IMR-90 (cell line): ENCODE results near the gene CAB39. TPM values are rescaled to one million over a fixed set of nuclear protein-coding genes. Genes with fewer than 3 reads are reported as not detected.

Experiments used
- ATAC-seq: fragments of 200-7000 bp; cut with Tn5 transposase; 2 replicates; pipeline ENCODE4 v1.9.1; 2020; ENCODE audit warnings: low read depth, mild to moderate bottlenecking, moderate library complexity
- BruUV-seq: library from RNA; stranded (reverse); fragments of 400-500 nt; replicated peaks from 2 replicates; lab custom pipeline; 2021; lab: Mats Ljungman, UMichigan
- CTCF ChIA-PET: fragments of 300-600 bp; formaldehyde crosslinking; extraction: SDS; loops from one replicate; lab custom pipeline; 2021; ENCODE audit warnings: antibody characterized with exemption; lab: Yijun Ruan, JAX
- POLR2A ChIA-PET: fragments of 300-600 bp; sonication (Branson Sonifier 250); formaldehyde crosslinking; loops from one replicate; lab custom pipeline; 2022; ENCODE audit warnings: antibody characterized with exemption; ENCODE audit not compliant: unreplicated experiment; lab: Charles Lee
- DNase-seq: peaks from one replicate; pipeline ENCODE4 v3.0.0; 2013
- H2AFZ ChIP-seq: replicated peaks from 2 replicates; pipeline ENCODE3; 2013; ENCODE audit warnings: low read length, mild to moderate bottlenecking; ENCODE audit not compliant: poor library complexity
- H2AK5ac ChIP-seq: 2 replicates; pipeline ENCODE4 v1.6.1; 2013; ENCODE audit warnings: low read depth, low read length, inconsistent platforms
- H2AK9ac ChIP-seq: replicated peaks from 2 replicates; pipeline ENCODE3; 2013; ENCODE audit warnings: mild to moderate bottlenecking, low read depth, low read length, moderate library complexity; ENCODE audit not compliant: poor library complexity
- H2BK120ac ChIP-seq: 2 replicates; pipeline ENCODE4 v1.6.1; 2013; ENCODE audit warnings: low read depth, low read length, inconsistent platforms
- H2BK15ac ChIP-seq: 3 replicates; pipeline ENCODE4 v1.6.1; 2013; ENCODE audit warnings: low read depth, low read length, inconsistent platforms
- H2BK20ac ChIP-seq: 2 replicates; pipeline ENCODE4 v1.6.1; 2013; ENCODE audit warnings: low read depth, mild to moderate bottlenecking, inconsistent platforms, low read length, moderate library complexity
- H2BK5ac ChIP-seq: 2 replicates; pipeline ENCODE4 v1.6.1; 2013; ENCODE audit warnings: mild to moderate bottlenecking, low read depth, low read length, inconsistent platforms; ENCODE audit not compliant: poor library complexity, severe bottlenecking
- H3K14ac ChIP-seq: replicated peaks from 2 replicates; pipeline ENCODE4 v1.6.1; 2013; ENCODE audit warnings: low read depth, low read length, inconsistent platforms
- H3K18ac ChIP-seq: 2 replicates; pipeline ENCODE4 v1.6.1; 2013; ENCODE audit warnings: low read depth, low read length, control low read depth
- H3K23ac ChIP-seq: 2 replicates; pipeline ENCODE4 v1.6.1; 2013; ENCODE audit warnings: low read depth, low read length, inconsistent platforms
- H3K27ac ChIP-seq: 2 replicates; pipeline ENCODE4 v1.5.1; 2013; ENCODE audit warnings: mild to moderate bottlenecking, control low read depth, low read length; ENCODE audit not compliant: insufficient read depth
- H3K27me3 ChIP-seq: 2 replicates; pipeline ENCODE4 v1.6.1; 2013; ENCODE audit warnings: low read length; ENCODE audit not compliant: control insufficient read depth, insufficient read depth
- H3K36me3 ChIP-seq: 2 replicates; pipeline ENCODE4 v1.6.1; 2013; ENCODE audit warnings: low read length, mixed read lengths; ENCODE audit not compliant: control insufficient read depth, insufficient read depth
- H3K4ac ChIP-seq: 2 replicates; pipeline ENCODE4 v1.6.1; 2013; ENCODE audit warnings: low read depth, low read length, inconsistent platforms
- H3K4me1 ChIP-seq: 2 replicates; pipeline ENCODE4 v1.6.1; 2013; ENCODE audit warnings: low read length, mixed read lengths; ENCODE audit not compliant: control insufficient read depth, insufficient read depth
- H3K4me2 ChIP-seq: 2 replicates; pipeline ENCODE4 v1.6.1; 2013; ENCODE audit warnings: low read depth, mild to moderate bottlenecking, control low read depth, low read length, moderate library complexity
- H3K4me3 ChIP-seq: 2 replicates; pipeline ENCODE4 v1.5.1; 2013; ENCODE audit warnings: low read depth, mild to moderate bottlenecking, control low read depth, low read length, moderate library complexity; ENCODE audit not compliant: insufficient read depth
- H3K56ac ChIP-seq: 2 replicates; pipeline ENCODE4 v1.6.1; 2013; ENCODE audit warnings: low read length, inconsistent platforms; ENCODE audit not compliant: insufficient read depth; ENCODE audit errors: extremely low read depth
- H3K79me1 ChIP-seq, 2 experiments: 2 replicates each; pipeline ENCODE4 v1.6.1; 2013; ENCODE audit warnings: low read length in 2 of 2, inconsistent platforms in 1 of 2, low read depth in 1 of 2
- H3K9ac ChIP-seq: 2 replicates; pipeline ENCODE4 v1.6.1; 2013; ENCODE audit warnings: low read depth, low read length, control low read depth
- H3K9me1 ChIP-seq: 2 replicates; pipeline ENCODE4 v1.6.1; 2013; ENCODE audit warnings: low read length, inconsistent platforms; ENCODE audit not compliant: insufficient read depth
- H3K9me3 ChIP-seq: 2 replicates; pipeline ENCODE4 v1.6.1; 2013; ENCODE audit warnings: low read length; ENCODE audit not compliant: control insufficient read depth, insufficient read depth
- H4K20me1 ChIP-seq: 2 replicates; pipeline ENCODE4 v1.6.1; 2013; ENCODE audit warnings: low read length, inconsistent platforms; ENCODE audit not compliant: insufficient read depth
- H4K5ac ChIP-seq: 2 replicates; pipeline ENCODE4 v1.6.1; 2013; ENCODE audit warnings: mild to moderate bottlenecking, low read depth, low read length, control low read depth
- H4K8ac ChIP-seq, 2 experiments: 2 replicates each; pipeline ENCODE4 v1.6.1; 2013; ENCODE audit warnings: low read depth in 2 of 2, low read length in 2 of 2, control low read depth in 1 of 2, inconsistent platforms in 1 of 2
- H4K91ac ChIP-seq: 2 replicates; pipeline ENCODE4 v1.6.1; 2013; ENCODE audit warnings: low read depth, low read length, inconsistent platforms; ENCODE audit not compliant: insufficient read depth
- BHLHE40 ChIP-seq: fragments of 150-350 bp; IDR thresholded peaks from 2 replicates; pipeline ENCODE4 v1.6.1; 2016; ENCODE audit warnings: mild to moderate bottlenecking, low read depth, low read length
- CEBPB ChIP-seq: IDR thresholded peaks from 2 replicates; pipeline ENCODE4 v1.6.1; 2012; ENCODE audit warnings: low read depth, low read length, improper control_type of control experiment
- CHD1 ChIP-seq: IDR thresholded peaks from 2 replicates; pipeline ENCODE4 v1.6.1; 2012; ENCODE audit warnings: low read depth, low read length, improper control_type of control experiment
- CTCF ChIP-seq: conservative IDR thresholded peaks from 2 replicates; pipeline ENCODE4 v1.5.1; 2012; ENCODE audit warnings: mild to moderate bottlenecking, low read depth, low read length, improper control_type of control experiment
- FOS ChIP-seq: fragments of 150-350 bp; IDR thresholded peaks from 2 replicates; pipeline ENCODE4 v1.6.1; 2016; ENCODE audit warnings: low read depth, low read length
- MXI1 ChIP-seq: IDR thresholded peaks from 2 replicates; pipeline ENCODE4 v1.6.1; 2012; ENCODE audit warnings: low read depth, mild to moderate bottlenecking, low read length, moderate library complexity, borderline replicate concordance
- NFE2L2 ChIP-seq: fragments of 150-350 bp; IDR thresholded peaks from 2 replicates; pipeline ENCODE4 v1.6.1; 2016; ENCODE audit warnings: low read depth, mild to moderate bottlenecking, low read length
- POLR2A ChIP-seq: IDR thresholded peaks from 2 replicates; pipeline ENCODE4 v1.6.1; 2012; ENCODE audit warnings: mild to moderate bottlenecking, low read depth, low read length
- SMC3 ChIP-seq: fragments of 150-350 bp; IDR thresholded peaks from 2 replicates; pipeline ENCODE4 v1.6.1; 2016; ENCODE audit warnings: low read depth, mild to moderate bottlenecking, antibody characterized with exemption, low read length, moderate library complexity
- WGBS, 2 experiments: methylation state at CpG; one replicate each; pipeline versions ENCODE4 v1.1.5 to v1.1.7; 2013; ENCODE audit warnings: missing lambda C conversion rate in 2 of 2; ENCODE audit not compliant: insufficient read length in 1 of 2; ENCODE audit errors: extremely low coverage in 2 of 2; 5-methylcytosine and 5-hydroxymethylcytosine counted together
- dilution Hi-C: fragments of 300-500 bp; cut with HindIII; formaldehyde crosslinking; loops from one replicate; pipeline ENCODE4 v1.14.3; 2018; ENCODE audit warnings: low sequenced_read_pairs; ENCODE audit not compliant: unreplicated experiment
- in situ Hi-C: fragments of 300-500 bp; cut with MboI; formaldehyde crosslinking; loops from 3 replicates; pipeline ENCODE4 v1.14.3; 2019; ENCODE audit warnings: low sequenced_read_pairs, inconsistent platforms, mixed read lengths
- intact Hi-C: fragments of 100-400 bp; cut with micrococcal nuclease; formaldehyde crosslinking; loops from 2 replicates; pipeline ENCODE4 v1.10.0; 2022
- polyA plus RNA-seq, 3 experiments: library from polyadenylated mRNA; depleted of rRNA; stranded (reverse); fragments of >200 nt; gene quantifications; 2 replicates each; pipeline ENCODE4 v1.2.3, GENCODE V29; 2012; ENCODE audit warnings: low replicate concordance in 1 of 3
- total RNA-seq: library from RNA; depleted of rRNA; stranded (reverse); fragments of >200 nt; gene quantifications from 2 replicates; pipeline ENCODE4 v1.2.3, GENCODE V29; 2012
- TF ChIP-seq, protein P1 (sequence below): fragments of 150-350 bp; IDR thresholded peaks from 2 replicates; pipeline ENCODE4 v1.6.1; 2016; ENCODE audit warnings: low read depth, mild to moderate bottlenecking, low read length, moderate library complexity, borderline replicate concordance

The CAB39 gene
- total and polyA plus RNA-seq, 2 of the 4 experiments (the other 2 are of a cell fraction): 38.2 to 71.7 TPM

DNA sequence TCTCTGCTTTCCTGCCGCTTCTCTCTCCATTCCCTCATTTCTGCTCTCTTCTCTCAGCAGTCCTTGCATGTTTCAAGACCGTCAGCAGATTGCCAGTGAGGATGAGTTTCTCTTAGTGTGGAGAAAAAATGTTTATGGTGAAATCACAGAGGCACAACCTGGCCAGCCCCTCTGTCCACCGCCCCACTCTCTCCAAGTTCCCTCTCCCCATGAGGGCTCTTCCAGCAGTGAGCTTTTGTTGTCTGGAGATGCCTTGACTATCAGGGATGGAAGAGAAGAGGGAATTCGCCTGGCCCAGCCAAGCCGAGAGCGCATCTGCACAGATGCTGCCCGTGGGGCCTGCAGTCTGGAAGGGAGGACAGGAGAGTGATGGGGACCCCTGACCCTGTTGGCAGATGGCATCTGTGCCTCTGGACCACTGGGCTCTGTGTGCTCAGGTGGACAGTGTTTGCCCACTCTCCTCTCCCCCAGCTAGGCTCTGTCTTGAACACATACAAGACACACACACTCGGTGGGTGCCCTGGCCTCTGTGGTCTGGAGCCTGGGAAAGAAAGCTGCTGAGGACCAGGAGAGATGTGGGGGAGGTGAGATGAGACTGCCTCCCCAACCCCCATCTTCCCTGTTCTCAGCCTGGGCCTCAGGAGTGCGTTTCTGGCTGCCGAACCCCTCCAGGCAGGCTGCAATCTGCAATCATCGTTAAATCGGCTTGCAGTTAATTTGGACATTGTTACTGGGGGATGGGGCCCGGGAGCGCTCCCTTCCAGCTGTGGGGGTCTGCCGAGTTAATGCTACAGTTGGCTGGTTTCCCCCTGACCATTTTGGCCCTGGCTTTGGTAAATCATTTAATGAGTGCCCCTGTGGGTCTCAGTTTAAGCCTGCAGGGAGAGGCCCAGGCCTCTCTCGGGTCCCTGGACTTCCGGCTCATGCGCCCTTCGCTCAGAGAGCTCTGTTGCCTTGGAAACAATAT, 156.6 kb downstream of the CAB39 start:
- dilution Hi-C loops (no loop called here), intact Hi-C loops (no loop called here), in situ Hi-C loops (no loop called here)
- H2BK120ac ChIP-seq: no peak overlapping the region
- no peak overlapping the region for H2BK5ac ChIP-seq
- H3K4me2 ChIP-seq: no peak overlapping the region
- peaks cover 5% of the 10 kb centered on the region; the same call in 1 of the 2 replicates for H3K9me1 ChIP-seq
- H2AK9ac ChIP-seq: peak overlapping the region; percentile 83
- no peaks in the 10 kb centered on the region for H3K9me3 ChIP-seq
- no peak overlapping the region for H3K23ac ChIP-seq
- no peak overlapping the region for H3K27ac ChIP-seq
- H3K56ac ChIP-seq: no peak overlapping the region
- H2BK15ac ChIP-seq: no peak overlapping the region
- peaks cover 31% of the 10 kb centered on the region for H4K20me1 ChIP-seq
- no peak overlapping the region for H4K8ac ChIP-seq
- no peak overlapping the region for H4K5ac ChIP-seq
- H3K4ac ChIP-seq: no peak overlapping the region
- no TSS peak for BruUV-seq
- peaks cover 1% of the 10 kb centered on the region; the same call in 1 of the 2 replicates for H3K36me3 ChIP-seq
- TF ChIP-seq CHD1 (no peak), CEBPB (no peak), POLR2A (no peak), CTCF (no peak), FOS (no peak), BHLHE40 (no peak), MXI1 (no peak), NFE2L2 (no peak), SMC3 (no peak)
- TF ChIP-seq, protein P1, sequence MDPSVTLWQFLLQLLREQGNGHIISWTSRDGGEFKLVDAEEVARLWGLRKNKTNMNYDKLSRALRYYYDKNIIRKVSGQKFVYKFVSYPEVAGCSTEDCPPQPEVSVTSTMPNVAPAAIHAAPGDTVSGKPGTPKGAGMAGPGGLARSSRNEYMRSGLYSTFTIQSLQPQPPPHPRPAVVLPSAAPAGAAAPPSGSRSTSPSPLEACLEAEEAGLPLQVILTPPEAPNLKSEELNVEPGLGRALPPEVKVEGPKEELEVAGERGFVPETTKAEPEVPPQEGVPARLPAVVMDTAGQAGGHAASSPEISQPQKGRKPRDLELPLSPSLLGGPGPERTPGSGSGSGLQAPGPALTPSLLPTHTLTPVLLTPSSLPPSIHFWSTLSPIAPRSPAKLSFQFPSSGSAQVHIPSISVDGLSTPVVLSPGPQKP: no peak
- ATAC-seq: no peak
- no peak overlapping the region for H2BK20ac ChIP-seq
- no peak overlapping the region for H3K18ac ChIP-seq
- POLR2A ChIA-PET: no interaction called here
- H4K91ac ChIP-seq: no peak overlapping the region
- H2AFZ ChIP-seq: peak overlapping the region; percentile 37
- H3K27me3 ChIP-seq: peaks cover 2% of the 10 kb centered on the region; the same call in 1 of the 2 replicates
- WGBS, 2 experiments: 67% methylated on average over 3 of the region's 19 CpGs; no CpG with 5 or more reads in 1 of the 2 experiments
- no peak for DNase-seq
- no peak overlapping the region for H3K14ac ChIP-seq
- H3K79me1 ChIP-seq: peaks cover 3 to 44% of the 10 kb centered on the region in 2 experiments; a peak in 3 of 4 replicates
- CTCF ChIA-PET: no interaction called here
- peaks cover 12% of the 10 kb centered on the region; the same call in 1 of the 2 replicates for H3K4me1 ChIP-seq
- no peak overlapping the region for H3K9ac ChIP-seq
- no peak overlapping the region for H2AK5ac ChIP-seq
- H3K4me3 ChIP-seq: no peak overlapping the region
